Epithelial cell of proximal tubule (primary cell): ENCODE data around the gene WDR86. TPM values are rescaled to one million over a fixed set of nuclear protein-coding genes. Genes with fewer than 3 reads are reported as not detected.

Experiments used
- DNase-seq: peaks from one replicate; pipeline ENCODE4 v3.0.0-alpha.2; 2011; ENCODE audit warnings: low read depth
- H3K4me3 ChIP-seq: 2 replicates; pipeline ENCODE4 v1.5.1; 2011; ENCODE audit warnings: low read depth, mild to moderate bottlenecking, low read length
- total RNA-seq: library from RNA; depleted of rRNA; stranded (reverse); fragments of >200 nt; gene quantifications from 2 replicates; pipeline ENCODE4 v1.2.3, GENCODE V29; 2015
- TF ChIP-seq, protein P1 (sequence below): conservative IDR thresholded peaks from 2 replicates; pipeline ENCODE4 v1.5.1; 2012; ENCODE audit warnings: low read depth, mild to moderate bottlenecking, low read length

WDR86 gene
- total RNA-seq, 1 donor from 2014 or later = 3.1 TPM

DNA sequence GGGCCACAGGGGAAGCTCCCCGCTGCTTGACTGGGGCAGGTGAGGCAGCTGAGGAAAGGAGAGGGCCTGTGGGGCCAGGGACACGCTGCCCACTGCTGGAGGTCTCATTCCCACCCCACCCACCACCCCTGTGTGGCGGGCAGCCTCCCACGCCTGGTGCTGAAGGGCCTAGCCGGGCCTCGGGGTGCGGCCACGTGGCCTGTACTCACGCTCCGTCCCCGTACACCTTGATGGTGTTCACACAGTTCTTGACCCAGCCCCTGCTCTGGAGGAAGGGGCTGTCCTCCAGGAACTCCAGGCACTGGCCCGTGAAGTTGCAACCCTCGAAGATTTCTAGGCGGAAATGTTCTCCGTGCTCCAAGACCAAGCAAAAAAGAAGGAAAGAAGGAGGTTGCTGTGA is 26.1 kb upstream of the WDR86 start:
- no peak overlapping the region for H3K4me3 ChIP-seq
- TF ChIP-seq, protein P1, sequence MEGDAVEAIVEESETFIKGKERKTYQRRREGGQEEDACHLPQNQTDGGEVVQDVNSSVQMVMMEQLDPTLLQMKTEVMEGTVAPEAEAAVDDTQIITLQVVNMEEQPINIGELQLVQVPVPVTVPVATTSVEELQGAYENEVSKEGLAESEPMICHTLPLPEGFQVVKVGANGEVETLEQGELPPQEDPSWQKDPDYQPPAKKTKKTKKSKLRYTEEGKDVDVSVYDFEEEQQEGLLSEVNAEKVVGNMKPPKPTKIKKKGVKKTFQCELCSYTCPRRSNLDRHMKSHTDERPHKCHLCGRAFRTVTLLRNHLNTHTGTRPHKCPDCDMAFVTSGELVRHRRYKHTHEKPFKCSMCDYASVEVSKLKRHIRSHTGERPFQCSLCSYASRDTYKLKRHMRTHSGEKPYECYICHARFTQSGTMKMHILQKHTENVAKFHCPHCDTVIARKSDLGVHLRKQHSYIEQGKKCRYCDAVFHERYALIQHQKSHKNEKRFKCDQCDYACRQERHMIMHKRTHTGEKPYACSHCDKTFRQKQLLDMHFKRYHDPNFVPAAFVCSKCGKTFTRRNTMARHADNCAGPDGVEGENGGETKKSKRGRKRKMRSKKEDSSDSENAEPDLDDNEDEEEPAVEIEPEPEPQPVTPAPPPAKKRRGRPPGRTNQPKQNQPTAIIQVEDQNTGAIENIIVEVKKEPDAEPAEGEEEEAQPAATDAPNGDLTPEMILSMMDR = no peak
- DNase-seq = no peak

DNA sequence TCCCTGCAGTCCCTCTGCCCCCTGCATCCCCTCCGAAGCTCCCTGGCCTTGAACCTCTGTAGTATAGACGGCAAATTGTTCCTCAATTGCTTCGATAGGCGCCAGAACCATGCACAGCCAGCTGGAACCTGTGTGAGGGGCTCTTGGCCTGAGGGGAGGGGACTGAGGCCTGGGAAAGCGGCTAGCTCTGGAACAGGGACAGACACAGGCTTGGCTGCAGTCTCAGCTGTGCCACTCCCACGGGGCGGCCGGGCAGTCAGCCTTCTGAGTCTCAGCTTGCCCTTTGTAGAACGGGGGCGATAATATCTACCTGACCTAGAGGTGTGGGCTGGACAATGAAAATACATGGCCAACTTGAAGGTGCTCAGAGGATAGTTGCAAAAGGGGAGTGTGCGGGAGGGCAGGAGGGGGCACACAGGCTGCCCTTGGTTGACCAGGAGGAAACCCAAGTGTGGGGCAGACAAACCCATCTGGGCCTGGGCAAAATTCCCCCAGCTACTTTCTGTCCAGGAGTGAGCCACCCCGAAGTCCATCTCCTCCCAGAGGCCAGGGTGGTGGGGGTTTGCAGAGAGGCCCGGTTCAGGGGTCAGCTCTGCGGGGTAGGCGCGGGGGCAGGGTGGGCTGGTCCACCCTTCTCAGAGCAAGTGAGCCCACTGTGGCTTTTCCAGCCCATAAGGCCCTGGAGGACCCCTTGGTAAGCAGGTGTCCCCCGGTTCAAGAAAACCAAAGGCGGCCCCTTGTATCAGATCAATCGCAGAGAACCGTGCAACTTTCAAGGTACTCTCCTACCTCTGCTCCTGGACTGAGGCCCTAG is 25.5 kb upstream of the WDR86 start:
- no peak overlapping the region for H3K4me3 ChIP-seq
- TF ChIP-seq, protein P1 = no peak
- DNase-seq = no peak

DNA sequence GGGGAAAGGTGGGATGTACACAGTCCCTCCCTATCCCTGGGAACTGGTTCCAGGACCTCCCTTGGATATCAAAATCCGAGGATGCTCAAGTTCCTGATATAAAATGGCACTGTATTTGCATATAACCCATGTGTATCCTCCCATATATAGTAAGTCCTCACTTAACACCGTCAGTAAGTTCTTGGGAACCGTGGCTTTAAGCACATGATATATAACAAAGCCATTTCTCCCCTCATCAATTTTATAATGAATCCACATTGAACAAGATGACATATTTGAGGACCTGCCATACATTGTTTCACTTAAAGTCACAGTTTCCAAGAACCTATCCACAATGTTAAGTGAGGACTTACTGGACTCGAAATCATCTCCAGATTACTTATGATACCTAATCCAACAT is 24.7 kb upstream of the WDR86 start:
- TF ChIP-seq, protein P1 = no peak
- H3K4me3 ChIP-seq = no peak overlapping the region
- DNase-seq = no peak

DNA sequence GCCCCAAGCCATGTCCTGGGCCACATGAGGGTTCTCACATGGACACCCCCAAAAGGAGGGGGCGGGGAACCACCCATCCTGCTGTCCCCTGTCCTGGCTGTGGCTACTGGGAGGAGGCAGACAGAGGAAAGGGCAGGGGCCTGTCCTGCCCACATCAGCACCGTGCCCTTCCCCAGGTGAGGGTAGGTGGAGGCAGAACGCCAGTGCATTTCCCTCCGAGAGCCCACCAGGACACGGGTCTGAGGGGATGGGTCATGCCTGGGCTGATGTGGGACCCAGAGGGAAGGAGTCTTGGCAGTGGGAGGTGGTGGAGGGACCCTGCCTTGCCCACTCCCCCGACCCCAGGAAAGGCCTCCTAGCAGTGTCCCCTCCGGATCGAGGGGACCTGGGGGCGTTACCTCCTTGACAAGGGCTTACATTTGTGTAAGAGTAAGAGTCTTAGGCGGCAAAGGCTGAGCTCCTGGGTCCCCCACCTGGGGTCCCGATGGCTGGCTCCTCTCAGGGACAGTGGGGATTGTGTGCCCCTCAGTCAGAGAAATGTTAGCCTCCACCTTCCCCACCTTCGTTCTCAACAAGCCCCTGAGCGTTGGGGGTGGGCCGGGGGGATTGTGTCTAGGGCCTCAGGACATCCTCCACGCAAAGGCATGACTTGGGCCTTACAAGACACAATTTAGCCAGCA is 24.0 kb upstream of the WDR86 start:
- TF ChIP-seq, protein P1 = no peak
- H3K4me3 ChIP-seq = no peak overlapping the region
- DNase-seq = no peak

DNA sequence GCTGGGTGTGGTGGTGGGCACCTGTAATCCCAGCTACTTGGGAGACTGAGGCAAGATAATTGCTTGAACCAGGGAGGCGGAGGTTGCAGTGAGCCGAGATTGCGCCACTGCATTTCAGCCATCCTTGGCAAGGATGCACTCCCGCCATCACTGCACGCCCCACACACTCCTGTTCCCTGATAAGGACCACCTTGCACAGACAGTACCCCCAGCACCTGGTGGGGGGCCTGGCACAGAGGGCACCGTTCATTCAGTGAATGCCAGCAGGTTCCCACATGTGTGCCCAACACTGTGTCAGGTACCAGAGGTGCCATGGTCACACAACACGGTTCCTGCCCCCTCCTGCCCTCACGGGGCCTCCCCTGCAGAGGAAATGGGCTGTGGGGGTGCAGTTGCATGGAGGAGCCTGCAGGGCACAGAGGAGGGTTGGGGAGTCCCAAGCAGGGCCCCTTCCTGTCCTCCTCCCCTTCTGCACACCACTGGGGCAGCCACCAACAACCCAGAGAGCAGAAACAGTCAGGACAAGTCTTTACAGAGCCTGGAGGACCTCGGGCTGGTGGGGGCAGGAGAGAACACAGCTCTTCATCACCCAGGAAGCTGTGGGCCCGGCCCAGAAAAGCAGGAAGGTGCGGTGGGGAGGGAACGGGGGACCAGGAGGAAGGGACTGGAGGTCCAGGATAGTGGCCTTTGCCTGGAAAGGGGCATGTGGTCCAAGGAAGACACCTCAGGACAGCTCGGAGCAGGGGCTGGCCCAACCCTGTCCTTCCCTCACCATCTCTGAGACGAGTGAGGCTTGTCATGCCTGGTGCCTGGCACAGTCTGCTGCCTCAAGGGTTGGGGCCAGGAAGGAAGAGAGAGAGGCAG is 23.1 kb upstream of the WDR86 start:
- H3K4me3 ChIP-seq = no peak overlapping the region
- DNase-seq = no peak
- TF ChIP-seq, protein P1 = no peak

DNA sequence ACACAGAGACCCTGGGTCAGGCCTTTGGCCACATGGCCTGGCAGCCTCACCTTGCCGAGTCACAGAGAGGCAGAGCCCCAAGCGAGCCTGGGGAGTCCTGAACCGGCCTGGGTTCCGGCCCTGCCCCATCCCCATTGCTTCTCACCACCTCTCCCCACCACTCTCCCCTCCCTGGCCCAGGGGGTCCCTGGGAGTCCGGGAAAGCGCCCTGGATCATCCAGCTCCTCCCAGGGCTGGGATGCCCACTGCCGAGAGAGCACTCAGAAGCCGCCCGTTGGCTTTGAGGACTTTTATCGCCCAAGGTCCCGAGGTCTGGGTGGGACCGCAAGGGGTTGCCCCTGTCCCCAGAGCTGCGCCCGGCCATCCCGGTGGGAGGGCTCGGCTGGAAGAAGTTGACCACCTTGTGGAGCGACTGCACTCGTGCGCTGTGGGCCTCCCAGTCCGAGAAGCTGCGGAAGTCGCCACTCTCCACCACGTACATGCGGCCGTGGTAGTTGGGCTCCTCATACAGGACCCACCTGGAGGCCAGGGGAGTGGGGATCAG is 22.0 kb upstream of the WDR86 start:
- TF ChIP-seq, protein P1 = no peak
- no peak for DNase-seq
- H3K4me3 ChIP-seq = no peak overlapping the region
